ENCODE data around the gene NFIC.

- TF ChIP-seq CTCF (IDR thresholded peaks at IDR 0.05), result no peak
- no peak for TF ChIP-seq EP300 (IDR thresholded peaks at IDR 0.05)
These were observed 142.6 kb downstream of the NFIC start for GRCh38 chr19:3508771-3509535.

All from upper lobe of left lung (tissue), 4 donors.